SU-DHL-6 (cell line): ENCODE measurements around the gene SFT2D2.
A peak's percentile ranks its signal among the peaks of the same experiment; 100 is the strongest.

Source experiments
- H2AFZ ChIP-seq: fragments of 200-600 bp; sonication (generic); 2 replicates; pipeline ENCODE4 v1.6.1; 2014; ENCODE audit warnings: low read depth, mild to moderate bottlenecking, moderate library complexity, mixed read lengths, antibody characterized with exemption, low read length; ENCODE audit not compliant: severe bottlenecking
- H3F3A ChIP-seq: fragments of 200-600 bp; shearing (Covaris generic); 2 replicates; pipeline ENCODE4 v1.6.0; 2016; ENCODE audit warnings: antibody characterized with exemption, mild to moderate bottlenecking; ENCODE audit not compliant: insufficient read depth
- H3K27ac ChIP-seq: fragments of 200-600 bp; sonication (generic); 2 replicates; pipeline ENCODE4 v1.5.1; 2016; ENCODE audit warnings: low read depth, mild to moderate bottlenecking, low read length, moderate library complexity, mixed read lengths
- H3K27me3 ChIP-seq: fragments of 200-600 bp; sonication (generic), shearing (Covaris generic); 2 replicates; pipeline ENCODE4 v1.6.0; 2014; ENCODE audit warnings: mild to moderate bottlenecking, low read length
- H3K36me3 ChIP-seq: fragments of 200-600 bp; sonication (generic); 2 replicates; pipeline ENCODE4 v1.6.1; 2014; ENCODE audit warnings: mild to moderate bottlenecking, low read length, mixed read lengths
- H3K4me2 ChIP-seq: fragments of 300-600, 200-600 bp; shearing (Covaris generic), sonication (generic); 2 replicates; pipeline ENCODE4 v1.6.0; 2014; ENCODE audit warnings: low read length, low read depth, mild to moderate bottlenecking; ENCODE audit not compliant: poor library complexity, severe bottlenecking
- H3K4me3 ChIP-seq: fragments of 200-600 bp; sonication (generic); 2 replicates; pipeline ENCODE4 v1.5.1; 2014; ENCODE audit warnings: antibody characterized with exemption, low read length, mild to moderate bottlenecking, mixed read lengths; ENCODE audit not compliant: insufficient read depth, poor library complexity, severe bottlenecking
- H3K79me2 ChIP-seq: fragments of 200-600 bp; sonication (generic); 2 replicates; pipeline ENCODE4 v1.6.1; 2014; ENCODE audit warnings: mild to moderate bottlenecking, low read length, moderate library complexity; ENCODE audit not compliant: insufficient read depth
- H3K9ac ChIP-seq: fragments of 200-600 bp; sonication (generic); 2 replicates; pipeline ENCODE4 v1.7.0; 2014; ENCODE audit warnings: mild to moderate bottlenecking, low read length
- H3K9me2 ChIP-seq: fragments of 200-600 bp; sonication (generic); replicated peaks from 2 replicates; pipeline ENCODE4 v1.6.1; 2014; ENCODE audit warnings: low read length; ENCODE audit not compliant: insufficient read depth
- H3K9me3 ChIP-seq: fragments of 200-600 bp; sonication (generic); 2 replicates; pipeline ENCODE4 v1.6.1; 2014; ENCODE audit warnings: low read length, mixed read lengths; ENCODE audit not compliant: insufficient read depth
- H4K20me1 ChIP-seq: fragments of 200-600 bp; sonication (generic); 2 replicates; pipeline ENCODE4 v1.6.1; 2014; ENCODE audit warnings: low read depth, mild to moderate bottlenecking, antibody characterized with exemption, low read length, moderate library complexity, mixed read lengths
- EZH2phosphoT487 ChIP-seq: fragments of 200-600 bp; sonication (generic), shearing (Covaris generic); conservative IDR thresholded peaks from 2 replicates; pipeline ENCODE4 v1.6.1; 2018; ENCODE audit warnings: mild to moderate bottlenecking, antibody characterized with exemption, low read length, moderate library complexity, mixed read lengths
- TF ChIP-seq, protein P1 (sequence below): fragments of 200-600 bp; sonication (generic); IDR thresholded peaks from one replicate; pipeline ENCODE4 v1.5.1; 2017; ENCODE audit warnings: antibody characterized with exemption, mild to moderate bottlenecking, low read length, moderate library complexity; ENCODE audit not compliant: insufficient read depth, poor library complexity, severe bottlenecking

SFT2D2 gene

GRCh38 chr1:168229893-168230292 lies 4.1 kb downstream of the SFT2D2 start:
- Histone ChIP-seq H3K9ac (no peak overlapping the region), H2AFZ (no peak overlapping the region), H3K27me3 (no peaks in the 10 kb centered on the region), H3K9me3 (no peaks in the 10 kb centered on the region), H3K4me2 (no peak overlapping the region), H3K9me2 (no peaks in the 10 kb centered on the region), H4K20me1 (no peaks in the 10 kb centered on the region), H3K79me2 (peaks cover 54% of the 10 kb centered on the region), H3K36me3 (no peaks in the 10 kb centered on the region; the same call in 1 of the 2 replicates), H3K4me3 (no peak overlapping the region), H3F3A (no peaks in the 10 kb centered on the region), H3K27ac (no peak overlapping the region)
- TF ChIP-seq EZH2phosphoT487, result no peak
- TF ChIP-seq, protein P1, sequence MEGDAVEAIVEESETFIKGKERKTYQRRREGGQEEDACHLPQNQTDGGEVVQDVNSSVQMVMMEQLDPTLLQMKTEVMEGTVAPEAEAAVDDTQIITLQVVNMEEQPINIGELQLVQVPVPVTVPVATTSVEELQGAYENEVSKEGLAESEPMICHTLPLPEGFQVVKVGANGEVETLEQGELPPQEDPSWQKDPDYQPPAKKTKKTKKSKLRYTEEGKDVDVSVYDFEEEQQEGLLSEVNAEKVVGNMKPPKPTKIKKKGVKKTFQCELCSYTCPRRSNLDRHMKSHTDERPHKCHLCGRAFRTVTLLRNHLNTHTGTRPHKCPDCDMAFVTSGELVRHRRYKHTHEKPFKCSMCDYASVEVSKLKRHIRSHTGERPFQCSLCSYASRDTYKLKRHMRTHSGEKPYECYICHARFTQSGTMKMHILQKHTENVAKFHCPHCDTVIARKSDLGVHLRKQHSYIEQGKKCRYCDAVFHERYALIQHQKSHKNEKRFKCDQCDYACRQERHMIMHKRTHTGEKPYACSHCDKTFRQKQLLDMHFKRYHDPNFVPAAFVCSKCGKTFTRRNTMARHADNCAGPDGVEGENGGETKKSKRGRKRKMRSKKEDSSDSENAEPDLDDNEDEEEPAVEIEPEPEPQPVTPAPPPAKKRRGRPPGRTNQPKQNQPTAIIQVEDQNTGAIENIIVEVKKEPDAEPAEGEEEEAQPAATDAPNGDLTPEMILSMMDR, result no peak

GRCh38 chr1:168230709-168231108 lies 4.9 kb downstream of the SFT2D2 start:
- Histone ChIP-seq H3F3A (no peaks in the 10 kb centered on the region), H4K20me1 (no peaks in the 10 kb centered on the region), H3K27me3 (no peaks in the 10 kb centered on the region), H3K36me3 (peaks cover 2% of the 10 kb centered on the region; the same call in 1 of the 2 replicates), H3K4me3 (no peak overlapping the region), H3K79me2 (peaks cover 54% of the 10 kb centered on the region), H2AFZ (no peak overlapping the region), H3K27ac (no peak overlapping the region), H3K9me2 (no peaks in the 10 kb centered on the region), H3K9ac (no peak overlapping the region), H3K9me3 (no peaks in the 10 kb centered on the region), H3K4me2 (no peak overlapping the region)
- no peak for TF ChIP-seq EZH2phosphoT487
- TF ChIP-seq, protein P1, result no peak

DNA sequence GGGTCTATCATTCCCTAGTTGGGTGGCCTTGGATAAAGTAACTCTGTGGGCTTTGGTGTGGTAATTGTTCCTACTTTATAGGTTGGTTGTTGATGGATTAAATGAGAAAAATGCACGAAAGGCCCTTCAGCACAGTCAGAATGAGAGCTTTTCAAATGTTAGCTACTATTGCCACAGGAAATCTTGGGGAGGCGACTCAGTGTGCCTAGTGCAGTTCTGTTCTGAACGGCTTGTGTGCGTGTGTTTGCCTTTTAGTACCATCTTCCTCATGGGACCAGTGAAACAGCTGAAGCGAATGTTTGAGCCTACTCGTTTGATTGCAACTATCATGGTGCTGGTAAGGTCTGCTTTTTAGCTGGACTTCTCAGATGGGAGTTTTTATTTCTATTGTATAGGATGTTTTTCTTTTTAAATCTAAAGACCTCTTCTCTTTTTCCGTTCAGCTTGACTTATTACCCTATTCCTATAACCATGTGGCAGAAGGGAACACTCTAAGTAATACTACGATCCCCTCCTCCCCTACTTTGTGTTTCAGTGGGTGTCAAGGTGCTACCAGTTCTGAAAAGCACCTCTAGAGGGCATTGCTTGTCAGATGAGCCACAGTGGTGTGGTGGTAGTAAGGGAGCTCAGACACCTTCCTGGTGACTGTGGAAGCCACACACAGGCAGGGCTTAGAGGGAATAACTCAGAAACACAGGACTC lies 9.2 kb downstream of the SFT2D2 start:
- peaks cover 16% of the 10 kb centered on the region; the same call in 1 of the 2 replicates for H3K36me3 ChIP-seq
- H3K9ac ChIP-seq, result no peak overlapping the region
- no peaks in the 10 kb centered on the region for H3K9me3 ChIP-seq
- no peaks in the 10 kb centered on the region for H4K20me1 ChIP-seq
- H3K9me2 ChIP-seq, result no peaks in the 10 kb centered on the region
- H3F3A ChIP-seq, result no peaks in the 10 kb centered on the region
- H3K27me3 ChIP-seq, result no peaks in the 10 kb centered on the region
- H2AFZ ChIP-seq, result no peak overlapping the region
- no peak overlapping the region for H3K4me2 ChIP-seq
- no peak overlapping the region for H3K27ac ChIP-seq
- H3K79me2 ChIP-seq, result peaks cover 13% of the 10 kb centered on the region
- no peak overlapping the region for H3K4me3 ChIP-seq
- TF ChIP-seq EZH2phosphoT487, result no peak
- TF ChIP-seq, protein P1, result peak; percentile 53
